HCT116 (cell line): ENCODE results near the gene CRAT.

Source experiments
- ATF3 ChIP-seq: IDR thresholded peaks from 2 replicates; pipeline ENCODE4 v1.6.1; 2012
- CTCF ChIP-seq, 3 experiments: fragments of 200-600 bp in 1 of 3; sonication (generic) in 1 of 3; IDR thresholded peaks in 2 of 3; conservative IDR thresholded peaks in 1 of 3; 2 replicates each; pipeline ENCODE4 v1.5.1; 2012 to 2017; ENCODE audit warnings: low read depth in 2 of 3, low read length in 2 of 3, antibody characterized with exemption in 1 of 3, borderline replicate concordance in 1 of 3, control low read depth in 1 of 3, mild to moderate bottlenecking in 1 of 3, mixed read lengths in 1 of 3, mixed run types in 1 of 3, moderate library complexity in 1 of 3; ENCODE audit not compliant: insufficient read depth in 1 of 3
- ELF1 ChIP-seq: IDR thresholded peaks from 2 replicates; pipeline ENCODE4 v1.6.1; 2012; ENCODE audit warnings: low read depth, borderline replicate concordance
- EZH2 ChIP-seq: fragments of 200-600 bp; sonication (generic); IDR thresholded peaks from 2 replicates; pipeline ENCODE4 v1.6.1; 2017; ENCODE audit warnings: antibody characterized with exemption, mixed run types
- FOSL1 ChIP-seq: IDR thresholded peaks from 2 replicates; pipeline ENCODE4 v1.6.1; 2012; ENCODE audit warnings: low read depth
- JUND ChIP-seq: IDR thresholded peaks from 2 replicates; pipeline ENCODE4 v1.6.1; 2012
- POLR2A ChIP-seq: IDR thresholded peaks from 2 replicates; pipeline ENCODE4 v1.7.0; 2011; ENCODE audit warnings: borderline replicate concordance; ENCODE audit not compliant: insufficient read depth, insufficient read length; ENCODE audit errors: extremely low read depth
- POLR2AphosphoS5 ChIP-seq: IDR thresholded peaks from 2 replicates; pipeline ENCODE4 v1.6.1; 2011; ENCODE audit warnings: mild to moderate bottlenecking, low read depth, low read length, moderate library complexity
- YY1 ChIP-seq: IDR thresholded peaks from 2 replicates; pipeline ENCODE4 v1.6.1; 2011; ENCODE audit warnings: low read length, low read depth, moderate library complexity, mild to moderate bottlenecking; ENCODE audit not compliant: insufficient replicate concordance; ENCODE audit errors: extremely low read depth
- ZBTB33 ChIP-seq: IDR thresholded peaks from 2 replicates; pipeline ENCODE4 v1.6.1; 2011; ENCODE audit warnings: mild to moderate bottlenecking, low read length, moderate library complexity; ENCODE audit not compliant: insufficient replicate concordance; ENCODE audit errors: extremely low read depth
- ZFX ChIP-seq: fragments of 450-650 bp; IDR thresholded peaks from 2 replicates; pipeline ENCODE4 v1.6.1; 2017

GRCh38 chr9:129109537-129109903 is 1.1 kb downstream of the CRAT start:
- TF ChIP-seq POLR2A (no peak), ZFX (no peak), YY1 (no peak), ATF3 (no peak), CTCF (IDR thresholded peaks at IDR 0.05 in 2 of 3, conservative IDR thresholded peaks at IDR 0.05 in 1 of 3; ENCODE audit: borderline replicate concordance in 1 of 3, insufficient read depth in 1 of 3, low read depth in 2 of 3, low read length in 2 of 3) (no peak), ZBTB33 (no peak), FOSL1 (no peak), ELF1 (no peak), POLR2AphosphoS5 (no peak), JUND (no peak), EZH2 (no peak)
